ENCODE measurements around the gene SLC12A5.
A peak's percentile ranks its signal among the peaks of the same experiment; 100 is the strongest.

Gene SLC12A5

DNA sequence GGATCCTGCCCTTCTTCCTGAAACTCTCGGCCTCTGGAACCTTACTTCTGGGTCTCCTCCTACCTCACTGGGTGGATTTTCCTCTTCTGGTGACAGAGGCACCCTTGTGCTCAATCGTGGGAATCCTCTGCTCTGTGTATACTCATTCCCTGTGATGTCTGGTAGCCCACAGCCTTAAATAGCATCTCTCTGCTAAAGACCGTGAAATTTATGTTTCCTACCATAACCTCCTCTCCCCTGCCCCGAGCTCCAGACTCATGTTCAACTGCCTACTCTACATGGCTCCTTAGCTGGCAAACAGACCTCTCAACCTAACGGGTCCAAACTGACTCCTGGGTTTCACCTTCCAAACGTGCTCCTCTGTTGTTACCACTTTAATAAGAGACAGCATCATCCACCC is 10.4 kb upstream of the SLC12A5 start:
- Histone ChIP-seq H3K4me3 (ENCODE audit: low read length in 2 of 2) (no peak overlapping the region), H3K9ac (ENCODE audit: low read depth, low read length, poor library complexity) (no peak overlapping the region), H3K27me3 (ENCODE audit: control insufficient read depth in 3 of 3, insufficient read depth in 3 of 3, low read depth in 1 of 3, low read length in 3 of 3) (peaks cover 0 to 16% (median 6%) of the 10 kb centered on the region in 3 experiments), H2BK12ac (ENCODE audit: low read length) (no peak overlapping the region), H3K18ac (ENCODE audit: low read length) (no peak overlapping the region), H4K8ac (ENCODE audit: low read depth, low read length) (no peak overlapping the region), H2BK120ac (ENCODE audit: low read depth, low read length) (no peak overlapping the region), H3K9me3 (replicated peaks in 1 of 2; ENCODE audit: control insufficient read depth in 2 of 2, insufficient read depth in 1 of 2, low read depth in 1 of 2, low read length in 2 of 2) (no peaks in the 10 kb centered on the region), H3K23ac (ENCODE audit: low read depth, low read length, poor library complexity) (no peak overlapping the region), H3K4me1 (ENCODE audit: control insufficient read depth in 2 of 2, insufficient read depth in 1 of 2, low read depth in 1 of 2, low read length in 2 of 2) (peaks cover 8 to 10% of the 10 kb centered on the region in 2 donors), H3K79me1 (ENCODE audit: low read depth, low read length) (peaks cover 1% of the 10 kb centered on the region), H3K27ac (replicated peaks; ENCODE audit: low read length) (no peak overlapping the region), H3K4ac (ENCODE audit: low read length) (no peak overlapping the region), H2BK15ac (ENCODE audit: low read length) (no peak overlapping the region), H2AFZ (ENCODE audit: low read length) (no peak overlapping the region), H3K36me3 (replicated peaks in 1 of 2; ENCODE audit: control insufficient read depth in 2 of 2, insufficient read depth in 2 of 2, low read length in 2 of 2) (no peaks in the 10 kb centered on the region), H3K14ac (ENCODE audit: low read length) (no peak overlapping the region), H2BK5ac (ENCODE audit: low read length) (no peak overlapping the region), H3K4me2 (ENCODE audit: insufficient read depth, low read length, poor library complexity, severe bottlenecking) (no peak overlapping the region), H2AK5ac (ENCODE audit: low read depth, low read length) (no peak overlapping the region), H4K91ac (ENCODE audit: low read depth, low read length, poor library complexity) (no peak overlapping the region)
- DNase-seq (ENCODE audit: low spot score) = no peak
- WGBS, 2 donors (ENCODE audit: extremely low coverage in 2 of 2, insufficient read length in 2 of 2, insufficient replicate concordance in 1 of 2) = no CpG with 5 or more reads among the region's 6 CpGs

DNA sequence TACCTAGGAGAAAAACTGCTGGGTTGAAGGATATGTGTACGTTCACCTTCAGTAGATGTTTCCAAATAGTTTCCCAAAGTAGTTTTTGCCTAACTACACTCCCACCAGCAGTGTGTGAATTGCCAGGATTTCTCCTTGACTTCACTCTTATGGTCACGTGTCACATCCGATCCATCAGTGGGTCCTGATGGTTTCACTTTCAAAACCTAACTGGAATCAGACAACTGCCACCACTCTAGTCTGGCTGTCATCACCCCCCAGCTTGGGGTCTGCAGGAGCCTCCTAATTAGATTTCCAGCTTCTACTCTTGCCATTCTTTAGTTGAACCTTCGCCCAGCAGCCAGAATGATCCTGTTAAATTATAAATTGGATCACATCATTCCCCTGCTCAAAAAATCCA is 8.5 kb upstream of the SLC12A5 start:
- Histone ChIP-seq H3K4me1 (ENCODE audit: control insufficient read depth in 2 of 2, insufficient read depth in 1 of 2, low read depth in 1 of 2, low read length in 2 of 2) (peaks cover 7 to 12% of the 10 kb centered on the region in 2 donors), H4K91ac (ENCODE audit: low read depth, low read length, poor library complexity) (no peak overlapping the region), H3K18ac (ENCODE audit: low read length) (no peak overlapping the region), H3K9ac (ENCODE audit: low read depth, low read length, poor library complexity) (no peak overlapping the region), H3K4ac (ENCODE audit: low read length) (no peak overlapping the region), H3K27ac (replicated peaks; ENCODE audit: low read length) (no peak overlapping the region), H3K4me2 (ENCODE audit: insufficient read depth, low read length, poor library complexity, severe bottlenecking) (no peak overlapping the region), H3K4me3 (ENCODE audit: low read length in 2 of 2) (peak overlapping the region in 1 of 2 donors; percentile 72), H3K23ac (ENCODE audit: low read depth, low read length, poor library complexity) (no peak overlapping the region), H3K14ac (ENCODE audit: low read length) (no peak overlapping the region), H3K79me1 (ENCODE audit: low read depth, low read length) (no peaks in the 10 kb centered on the region), H3K27me3 (ENCODE audit: control insufficient read depth in 3 of 3, insufficient read depth in 3 of 3, low read depth in 1 of 3, low read length in 3 of 3) (peaks cover 0 to 18% (median 0%) of the 10 kb centered on the region in 3 experiments), H2BK15ac (ENCODE audit: low read length) (no peak overlapping the region), H2BK12ac (ENCODE audit: low read length) (no peak overlapping the region), H2AFZ (ENCODE audit: low read length) (no peak overlapping the region), H4K8ac (ENCODE audit: low read depth, low read length) (no peak overlapping the region), H3K36me3 (replicated peaks in 1 of 2; ENCODE audit: control insufficient read depth in 2 of 2, insufficient read depth in 2 of 2, low read length in 2 of 2) (no peaks in the 10 kb centered on the region), H2BK120ac (ENCODE audit: low read depth, low read length) (no peak overlapping the region), H3K9me3 (replicated peaks in 1 of 2; ENCODE audit: control insufficient read depth in 2 of 2, insufficient read depth in 1 of 2, low read depth in 1 of 2, low read length in 2 of 2) (no peaks in the 10 kb centered on the region), H2AK5ac (ENCODE audit: low read depth, low read length) (no peak overlapping the region), H2BK5ac (ENCODE audit: low read length) (no peak overlapping the region)
- no CpG with 5 or more reads among the region's 4 CpGs for WGBS, 2 donors (ENCODE audit: extremely low coverage in 2 of 2, insufficient read length in 2 of 2, insufficient replicate concordance in 1 of 2)
- no peak for DNase-seq (ENCODE audit: low spot score)

DNA sequence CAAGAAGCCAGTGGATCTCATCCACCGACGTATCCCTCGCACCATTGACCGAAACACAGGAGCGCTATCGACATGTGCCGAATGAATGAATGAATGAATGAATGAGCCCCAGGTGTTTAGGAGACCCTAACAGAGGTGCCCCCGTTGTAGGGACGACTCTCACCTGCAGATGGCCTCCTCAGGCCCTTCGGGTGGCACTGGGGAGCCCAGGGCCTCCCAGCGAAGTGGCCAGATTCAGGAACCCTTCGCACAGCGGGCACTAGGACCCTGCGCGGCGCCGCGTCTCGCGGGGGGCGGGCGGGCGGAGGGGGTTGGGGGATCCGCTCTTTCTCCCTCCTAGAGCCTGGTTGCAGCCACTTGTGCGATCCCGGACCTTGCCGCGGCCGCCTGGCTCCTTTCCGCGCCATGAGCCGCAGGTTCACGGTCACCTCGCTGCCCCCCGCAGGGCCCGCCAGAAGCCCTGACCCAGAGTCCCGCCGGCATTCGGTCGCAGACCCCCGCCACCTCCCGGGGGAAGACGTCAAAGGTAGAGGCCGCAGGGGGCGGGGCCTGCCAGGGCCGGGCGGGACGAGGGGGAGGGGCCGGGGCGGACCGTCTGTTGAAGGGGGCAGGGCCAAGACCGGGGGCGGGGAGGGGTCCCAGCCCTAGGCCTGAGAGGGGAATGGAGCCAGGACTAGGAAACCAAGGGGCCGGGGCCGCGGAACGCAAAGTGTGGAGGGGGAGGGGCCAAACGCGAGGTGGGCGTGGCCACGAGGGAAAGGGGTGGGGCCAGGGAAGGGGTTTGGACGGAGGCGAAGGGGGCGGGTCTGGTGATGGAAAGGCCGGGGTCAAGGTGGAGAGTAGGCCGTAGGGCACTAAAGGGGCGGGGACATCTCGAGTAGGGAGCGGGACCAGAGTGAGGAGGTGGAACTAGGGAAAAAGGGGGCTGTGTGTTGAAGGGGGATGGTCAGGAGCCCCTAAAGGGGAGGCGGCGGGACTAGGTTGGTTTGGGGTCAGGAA is 7.4 kb upstream of the SLC12A5 start:
- H4K91ac ChIP-seq (ENCODE audit: low read depth, low read length, poor library complexity) = no peak overlapping the region
- peaks cover 0 to 27% (median 5%) of the 10 kb centered on the region in 3 experiments for H3K27me3 ChIP-seq (ENCODE audit: control insufficient read depth in 3 of 3, insufficient read depth in 3 of 3, low read depth in 1 of 3, low read length in 3 of 3)
- no peak overlapping the region for H2BK15ac ChIP-seq (ENCODE audit: low read length)
- H3K4me2 ChIP-seq (ENCODE audit: insufficient read depth, low read length, poor library complexity, severe bottlenecking) = peak overlapping the region; percentile 78
- peak overlapping the region; percentile 47 for H3K27ac ChIP-seq (replicated peaks; ENCODE audit: low read length)
- no peak overlapping the region for H2BK12ac ChIP-seq (ENCODE audit: low read length)
- H3K4me3 ChIP-seq (ENCODE audit: low read length in 2 of 2) = peak overlapping the region; percentile 72 to 85
- no peaks in the 10 kb centered on the region for H3K36me3 ChIP-seq (replicated peaks in 1 of 2; ENCODE audit: control insufficient read depth in 2 of 2, insufficient read depth in 2 of 2, low read length in 2 of 2)
- H4K8ac ChIP-seq (ENCODE audit: low read depth, low read length) = no peak overlapping the region
- no peak overlapping the region for H3K4ac ChIP-seq (ENCODE audit: low read length)
- H3K18ac ChIP-seq (ENCODE audit: low read length) = peak overlapping the region; percentile 98
- peaks cover 7 to 15% of the 10 kb centered on the region in 2 donors for H3K4me1 ChIP-seq (ENCODE audit: control insufficient read depth in 2 of 2, insufficient read depth in 1 of 2, low read depth in 1 of 2, low read length in 2 of 2)
- no CpG with 5 or more reads among the region's 71 CpGs for WGBS, 2 donors (ENCODE audit: extremely low coverage in 2 of 2, insufficient read length in 2 of 2, insufficient replicate concordance in 1 of 2)
- H3K9me3 ChIP-seq (replicated peaks in 1 of 2; ENCODE audit: control insufficient read depth in 2 of 2, insufficient read depth in 1 of 2, low read depth in 1 of 2, low read length in 2 of 2) = no peaks in the 10 kb centered on the region
- DNase-seq (ENCODE audit: low spot score) = peak; percentile 89
- H2AK5ac ChIP-seq (ENCODE audit: low read depth, low read length) = no peak overlapping the region
- no peak overlapping the region for H2BK120ac ChIP-seq (ENCODE audit: low read depth, low read length)
- H3K14ac ChIP-seq (ENCODE audit: low read length) = peak overlapping the region; percentile 78
- H2AFZ ChIP-seq (ENCODE audit: low read length) = peak overlapping the region; percentile 100
- H3K79me1 ChIP-seq (ENCODE audit: low read depth, low read length) = no peaks in the 10 kb centered on the region
- peak overlapping the region; percentile 91 for H2BK5ac ChIP-seq (ENCODE audit: low read length)
- H3K23ac ChIP-seq (ENCODE audit: low read depth, low read length, poor library complexity) = no peak overlapping the region
- H3K9ac ChIP-seq (ENCODE audit: low read depth, low read length, poor library complexity) = peak overlapping the region; percentile 79

DNA sequence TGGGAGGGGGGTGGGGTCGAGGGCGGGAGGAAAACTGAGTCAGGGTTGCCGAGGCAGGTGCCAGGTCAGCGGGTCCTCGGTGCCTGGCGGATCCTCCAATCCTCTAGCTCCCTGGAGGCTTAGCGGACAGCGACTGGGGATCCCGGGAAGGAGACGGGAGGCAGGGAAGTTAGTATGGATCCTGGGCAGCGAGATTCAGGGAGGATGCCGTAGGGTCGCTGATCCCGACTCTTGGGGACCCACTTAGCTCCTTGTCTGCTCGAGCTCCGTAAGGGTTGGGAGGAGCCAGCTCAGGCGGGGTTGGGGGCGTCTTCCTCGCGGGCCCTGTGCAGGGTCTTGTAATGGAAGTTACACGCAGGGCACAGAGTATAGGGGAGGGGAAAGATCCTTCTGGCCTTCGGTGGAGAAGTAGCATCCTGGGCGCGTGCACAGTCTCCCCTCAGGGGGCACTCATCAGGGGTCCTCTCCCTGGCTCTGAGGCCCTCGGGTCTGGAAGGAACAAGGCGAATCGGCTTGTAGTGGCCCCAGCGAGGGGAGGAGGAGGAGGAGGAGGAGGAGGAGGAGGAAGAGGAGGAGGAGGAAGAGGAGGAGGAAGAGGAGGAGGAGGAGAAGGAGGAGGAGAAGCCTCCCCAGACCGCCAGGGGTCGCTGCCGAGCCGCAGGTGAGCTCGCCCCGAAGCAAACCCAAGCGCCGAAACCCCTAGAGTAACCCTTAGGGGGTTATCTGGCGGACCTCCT is 6.4 kb upstream of the SLC12A5 start:
- no CpG with 5 or more reads among the region's 37 CpGs for WGBS, 2 donors (ENCODE audit: extremely low coverage in 2 of 2, insufficient read length in 2 of 2, insufficient replicate concordance in 1 of 2)
- H3K9ac ChIP-seq (ENCODE audit: low read depth, low read length, poor library complexity) = no peak overlapping the region
- H3K4me1 ChIP-seq (ENCODE audit: control insufficient read depth in 2 of 2, insufficient read depth in 1 of 2, low read depth in 1 of 2, low read length in 2 of 2) = peaks cover 7 to 15% of the 10 kb centered on the region in 2 donors
- no peak overlapping the region for H2BK5ac ChIP-seq (ENCODE audit: low read length)
- no peak overlapping the region for H2BK120ac ChIP-seq (ENCODE audit: low read depth, low read length)
- no peak overlapping the region for H2AK5ac ChIP-seq (ENCODE audit: low read depth, low read length)
- peaks cover 0 to 29% (median 9%) of the 10 kb centered on the region in 3 experiments for H3K27me3 ChIP-seq (ENCODE audit: control insufficient read depth in 3 of 3, insufficient read depth in 3 of 3, low read depth in 1 of 3, low read length in 3 of 3)
- H3K4me3 ChIP-seq (ENCODE audit: low read length in 2 of 2) = peak overlapping the region; percentile 72 to 78
- H3K4me2 ChIP-seq (ENCODE audit: insufficient read depth, low read length, poor library complexity, severe bottlenecking) = peak overlapping the region; percentile 78
- H3K9me3 ChIP-seq (replicated peaks in 1 of 2; ENCODE audit: control insufficient read depth in 2 of 2, insufficient read depth in 1 of 2, low read depth in 1 of 2, low read length in 2 of 2) = no peaks in the 10 kb centered on the region
- H2BK12ac ChIP-seq (ENCODE audit: low read length) = no peak overlapping the region
- DNase-seq (ENCODE audit: low spot score) = no peak
- H3K4ac ChIP-seq (ENCODE audit: low read length) = no peak overlapping the region
- H3K27ac ChIP-seq (replicated peaks; ENCODE audit: low read length) = no peak overlapping the region
- H2BK15ac ChIP-seq (ENCODE audit: low read length) = no peak overlapping the region
- H4K91ac ChIP-seq (ENCODE audit: low read depth, low read length, poor library complexity) = no peak overlapping the region
- H4K8ac ChIP-seq (ENCODE audit: low read depth, low read length) = no peak overlapping the region
- H3K14ac ChIP-seq (ENCODE audit: low read length) = no peak overlapping the region
- H3K18ac ChIP-seq (ENCODE audit: low read length) = no peak overlapping the region
- H3K79me1 ChIP-seq (ENCODE audit: low read depth, low read length) = no peaks in the 10 kb centered on the region
- H2AFZ ChIP-seq (ENCODE audit: low read length) = peak overlapping the region; percentile 100
- H3K36me3 ChIP-seq (replicated peaks in 1 of 2; ENCODE audit: control insufficient read depth in 2 of 2, insufficient read depth in 2 of 2, low read length in 2 of 2) = no peaks in the 10 kb centered on the region
- peak overlapping the region; percentile 76 for H3K23ac ChIP-seq (ENCODE audit: low read depth, low read length, poor library complexity)
